PC-9 (cell line): ENCODE measurements around the gene BMAL2. TPM values are rescaled to one million over a fixed set of nuclear protein-coding genes. Genes with fewer than 3 reads are reported as not detected.

Experiments used
- BruUV-seq: library from RNA; stranded (reverse); fragments of 400-500 nt; replicated peaks from 2 replicates; lab custom pipeline; 2021; lab: Mats Ljungman, UMichigan
- CTCF ChIA-PET: fragments of 300-600 bp; sonication (Branson Sonifier 250); formaldehyde crosslinking; loops from one replicate; lab custom pipeline; 2022; ENCODE audit warnings: antibody characterized with exemption; lab: Charles Lee
- POLR2A ChIA-PET: fragments of 300-600 bp; sonication (Branson Sonifier 250); formaldehyde crosslinking; loops from one replicate; lab custom pipeline; 2022; ENCODE audit warnings: antibody characterized with exemption; ENCODE audit not compliant: unreplicated experiment; lab: Charles Lee
- DNase-seq, 2 experiments: peaks; one replicate each; pipeline versions ENCODE4 v3.0.0 to v3.0.0-alpha.2; 2015 to 2022; ENCODE audit warnings: mixed read lengths in 1 of 2
- H2AFZ ChIP-seq: fragments of 200-600 bp; sonication (generic); 2 replicates; pipeline ENCODE4 v1.8.1; 2017; ENCODE audit warnings: antibody characterized with exemption
- H3F3A ChIP-seq: fragments of 200-600 bp; sonication (generic); 2 replicates; pipeline ENCODE4 v1.8.1; 2017; ENCODE audit warnings: antibody characterized with exemption, mild to moderate bottlenecking, low read depth; ENCODE audit not compliant: insufficient read depth
- H3K27ac ChIP-seq: fragments of 200-600 bp; sonication (generic); 2 replicates; pipeline ENCODE4 v1.6.1; 2016; ENCODE audit warnings: mixed run types
- H3K27me3 ChIP-seq: fragments of 200-600 bp; sonication (generic); 2 replicates; pipeline ENCODE4 v1.6.1; 2016; ENCODE audit warnings: low read depth, mixed run types; ENCODE audit not compliant: insufficient read depth
- H3K36me3 ChIP-seq: fragments of 200-600 bp; sonication (generic); 2 replicates; pipeline ENCODE4 v1.6.1; 2016; ENCODE audit warnings: low read depth, mixed run types
- H3K4me1 ChIP-seq: fragments of 200-600 bp; sonication (generic); replicated peaks from 2 replicates; pipeline ENCODE4 v1.6.1; 2016; ENCODE audit warnings: mixed run types; ENCODE audit not compliant: insufficient read depth
- H3K4me2 ChIP-seq: fragments of 200-600 bp; sonication (generic); 2 replicates; pipeline ENCODE4 v1.6.1; 2017; ENCODE audit warnings: mixed run types
- H3K4me3 ChIP-seq: fragments of 200-600 bp; sonication (generic); 2 replicates; pipeline ENCODE4 v1.6.1; 2016; ENCODE audit warnings: mixed run types
- H3K79me2 ChIP-seq: fragments of 200-600 bp; sonication (generic); 2 replicates; pipeline ENCODE4 v1.6.1; 2017; ENCODE audit warnings: low read depth, mixed run types
- H3K9me2 ChIP-seq: fragments of 200-600 bp; sonication (generic); 2 replicates; pipeline ENCODE4 v1.8.1; 2017; ENCODE audit warnings: mild to moderate bottlenecking; ENCODE audit not compliant: insufficient read depth
- H3K9me3 ChIP-seq: fragments of 200-600 bp; sonication (generic); 2 replicates; pipeline ENCODE4 v1.8.1; 2016; ENCODE audit warnings: low read depth; ENCODE audit not compliant: insufficient read depth
- H4K20me1 ChIP-seq: fragments of 200-600 bp; sonication (generic); 2 replicates; pipeline ENCODE4 v1.8.1; 2017; ENCODE audit not compliant: insufficient read depth
- CTCF ChIP-seq: fragments of 200-600 bp; sonication (generic); conservative IDR thresholded peaks from 2 replicates; pipeline ENCODE4 v1.6.1; 2017; ENCODE audit warnings: mixed run types, antibody characterized with exemption, mild to moderate bottlenecking, moderate library complexity
- EZH2 ChIP-seq: fragments of 200-600 bp; sonication (generic); IDR thresholded peaks from 2 replicates; pipeline ENCODE4 v1.8.0; 2017; ENCODE audit warnings: antibody characterized with exemption, low read depth
- intact Hi-C: fragments of 100-400 bp; cut with micrococcal nuclease; formaldehyde crosslinking; loops from one replicate; pipeline ENCODE4 v1.10.0; 2022; ENCODE audit not compliant: unreplicated experiment
- total RNA-seq: library from RNA; stranded (reverse); gene quantifications from 2 replicates; pipeline ENCODE4 v1.2.3, GENCODE V29; 2021

The BMAL2 gene
- total RNA-seq, 1 experiment from 2014 or later = 87.9 TPM

- DNase-seq = no peak
- TF ChIP-seq CTCF (no peak), EZH2 (no peak)
- H3K27ac ChIP-seq = no peak overlapping the region
Measured at GRCh38 chr12:27324530-27324929, 8.1 kb upstream of the BMAL2 start.

GRCh38 chr12:27330846-27331245 lies 1.8 kb upstream of the BMAL2 start:
- H3K36me3 ChIP-seq = 0 out of 2 replicates have a peak, but pooled peaks cover 7% of the 10 kb centered on the region
- H3K4me3 ChIP-seq = peak overlapping the region; percentile 22; the same call in 1 of the 2 replicates
- no TSS peak for BruUV-seq
- peaks cover 49% of the 10 kb centered on the region for H3K4me1 ChIP-seq
- peaks cover 44% of the 10 kb centered on the region for H3F3A ChIP-seq
- H4K20me1 ChIP-seq = no peaks in the 10 kb centered on the region
- ChIA-PET POLR2A (interaction anchor here (0.6 to 1.4 kb wide), 7 partner anchors 13 to 498 kb away, joined by 4 to 23 read pairs (median 5); partner anchors contain the start of genes ITPR2 and MRPS35), CTCF (interaction anchor here (0.7 kb wide), 1 partner anchor 245 kb away, joined by 3 read pairs; no protein-coding TSS in a partner anchor)
- TF ChIP-seq CTCF = no peak
- TF ChIP-seq EZH2 = no peak
- H3K27me3 ChIP-seq = no peaks in the 10 kb centered on the region
- no peaks in the 10 kb centered on the region for H3K9me3 ChIP-seq
- H2AFZ ChIP-seq = no peak overlapping the region
- intact Hi-C loops = loop anchor here (1.0 to 10.0 kb wide), 5 partner anchors 12 to 1216 kb away; partner anchors contain the start of gene PPFIBP1
- peak overlapping the region; percentile 93 for H3K27ac ChIP-seq
- DNase-seq = peak; percentile 48 to 76
- H3K9me2 ChIP-seq = no peaks in the 10 kb centered on the region
- peak overlapping the region; percentile 89 for H3K4me2 ChIP-seq
- peaks cover 26% of the 10 kb centered on the region for H3K79me2 ChIP-seq

More at GRCh38 chr12:27324530-27324929, 8.1 kb upstream of the BMAL2 start:
- Histone ChIP-seq H3K4me2 (no peak overlapping the region), H3K9me2 (no peaks in the 10 kb centered on the region), H3K79me2 (no peaks in the 10 kb centered on the region), H3F3A (peaks cover 4% of the 10 kb centered on the region; the same call in 1 of the 2 replicates), H3K9me3 (no peaks in the 10 kb centered on the region), H3K27me3 (no peaks in the 10 kb centered on the region), H4K20me1 (no peaks in the 10 kb centered on the region), H3K36me3 (peaks cover 22% of the 10 kb centered on the region), H2AFZ (no peak overlapping the region), H3K4me1 (peaks cover 6% of the 10 kb centered on the region), H3K4me3 (no peak overlapping the region)
- POLR2A ChIA-PET = interaction anchor here (0.7 kb wide), 1 partner anchor 453 kb away, joined by 5 read pairs; no protein-coding TSS in a partner anchor
- CTCF ChIA-PET = interaction anchor here (0.5 kb wide), 1 partner anchor 285 kb away, joined by 11 read pairs; no protein-coding TSS in a partner anchor
- BruUV-seq = no TSS peak
- intact Hi-C loops = no loop called here

- H3K9me2 ChIP-seq = no peaks in the 10 kb centered on the region
- no TSS peak for BruUV-seq
- H3K27ac ChIP-seq = peak overlapping the region; percentile 93
- no peaks in the 10 kb centered on the region for H3K27me3 ChIP-seq
- 0 out of 2 replicates have a peak, but pooled peaks cover 2% of the 10 kb centered on the region for H3K36me3 ChIP-seq
- POLR2A ChIA-PET = interaction anchor here (0.6 to 1.4 kb wide), 12 partner anchors 12 to 1840 kb away, joined by 3 to 23 read pairs (median 5); partner anchors contain the start of genes ITPR2 and MRPS35
- peak overlapping the region; percentile 80; the same call in 1 of the 2 replicates for H3K4me3 ChIP-seq
- intact Hi-C loops = loop anchor here (1.0 to 10.0 kb wide), 5 partner anchors 12 to 1217 kb away; partner anchors contain the start of gene PPFIBP1
- peak overlapping the region; percentile 89 for H3K4me2 ChIP-seq
- CTCF ChIA-PET = interaction anchor here (0.7 kb wide), 1 partner anchor 246 kb away, joined by 3 read pairs; no protein-coding TSS in a partner anchor
- no peaks in the 10 kb centered on the region for H3K9me3 ChIP-seq
- DNase-seq = peak; percentile 77 to 98
- H3K4me1 ChIP-seq = peaks cover 53% of the 10 kb centered on the region
- H2AFZ ChIP-seq = no peak overlapping the region; the same call in 1 of the 2 replicates
- H4K20me1 ChIP-seq = no peaks in the 10 kb centered on the region
- TF ChIP-seq CTCF (no peak), EZH2 (no peak)
- H3K79me2 ChIP-seq = peaks cover 26% of the 10 kb centered on the region
- H3F3A ChIP-seq = peaks cover 48% of the 10 kb centered on the region
Measured at GRCh38 chr12:27331291-27331926, 1.2 kb upstream of the BMAL2 start.
